Measurements from ENCODE around the gene FAM241B. TPM values are rescaled to one million over a fixed set of nuclear protein-coding genes. Genes with fewer than 3 reads are reported as not detected.

Gene FAM241B
- total and polyA plus RNA-seq, 10 of the 15 experiments (the other 5 are each of a cell fraction or from before 2014, with no cell fraction given), result 0.09 to 0.99 (median 0.24) TPM

DNA sequence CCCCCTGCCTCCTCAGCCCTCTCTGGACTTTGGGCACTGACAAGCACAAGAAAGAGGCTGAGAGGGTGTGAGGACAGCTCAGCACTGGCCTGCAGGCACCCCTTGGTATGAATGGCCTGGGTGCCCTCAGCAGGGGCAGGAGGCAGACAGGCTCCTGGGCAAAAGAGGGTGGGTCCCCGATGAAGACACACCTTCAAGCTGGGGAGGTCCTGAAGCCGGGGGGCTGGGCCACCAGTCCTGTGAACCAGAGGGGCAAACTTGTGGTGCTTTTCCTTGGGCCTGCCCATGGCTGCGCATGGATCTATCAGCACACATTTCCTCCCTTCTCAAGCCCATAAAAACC is 22.8 kb downstream of the FAM241B start (continued):
- TF ChIP-seq ZNF622 (IDR thresholded peaks at IDR 0.05), result no peak
- TF ChIP-seq, protein P1, sequence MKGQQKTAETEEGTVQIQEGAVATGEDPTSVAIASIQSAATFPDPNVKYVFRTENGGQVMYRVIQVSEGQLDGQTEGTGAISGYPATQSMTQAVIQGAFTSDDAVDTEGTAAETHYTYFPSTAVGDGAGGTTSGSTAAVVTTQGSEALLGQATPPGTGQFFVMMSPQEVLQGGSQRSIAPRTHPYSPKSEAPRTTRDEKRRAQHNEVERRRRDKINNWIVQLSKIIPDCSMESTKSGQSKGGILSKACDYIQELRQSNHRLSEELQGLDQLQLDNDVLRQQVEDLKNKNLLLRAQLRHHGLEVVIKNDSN (IDR thresholded peaks at IDR 0.05; ENCODE audit: borderline replicate concordance, extremely low read length, insufficient read depth, low read depth, low read length), result no peak
- TF ChIP-seq HDAC6 (IDR thresholded peaks at IDR 0.05; ENCODE audit: unreplicated experiment), result no peak
- TF ChIP-seq, protein P2, sequence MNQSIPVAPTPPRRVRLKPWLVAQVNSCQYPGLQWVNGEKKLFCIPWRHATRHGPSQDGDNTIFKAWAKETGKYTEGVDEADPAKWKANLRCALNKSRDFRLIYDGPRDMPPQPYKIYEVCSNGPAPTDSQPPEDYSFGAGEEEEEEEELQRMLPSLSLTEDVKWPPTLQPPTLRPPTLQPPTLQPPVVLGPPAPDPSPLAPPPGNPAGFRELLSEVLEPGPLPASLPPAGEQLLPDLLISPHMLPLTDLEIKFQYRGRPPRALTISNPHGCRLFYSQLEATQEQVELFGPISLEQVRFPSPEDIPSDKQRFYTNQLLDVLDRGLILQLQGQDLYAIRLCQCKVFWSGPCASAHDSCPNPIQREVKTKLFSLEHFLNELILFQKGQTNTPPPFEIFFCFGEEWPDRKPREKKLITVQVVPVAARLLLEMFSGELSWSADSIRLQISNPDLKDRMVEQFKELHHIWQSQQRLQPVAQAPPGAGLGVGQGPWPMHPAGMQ (IDR thresholded peaks at IDR 0.05; ENCODE audit: borderline replicate concordance), result no peak
- no peak for TF ChIP-seq SMC3 (IDR thresholded peaks at IDR 0.05; ENCODE audit: borderline replicate concordance, low read length)
- no peak for TF ChIP-seq POLR2AphosphoS5 (IDR thresholded peaks at IDR 0.05; ENCODE audit: low read length)

DNA sequence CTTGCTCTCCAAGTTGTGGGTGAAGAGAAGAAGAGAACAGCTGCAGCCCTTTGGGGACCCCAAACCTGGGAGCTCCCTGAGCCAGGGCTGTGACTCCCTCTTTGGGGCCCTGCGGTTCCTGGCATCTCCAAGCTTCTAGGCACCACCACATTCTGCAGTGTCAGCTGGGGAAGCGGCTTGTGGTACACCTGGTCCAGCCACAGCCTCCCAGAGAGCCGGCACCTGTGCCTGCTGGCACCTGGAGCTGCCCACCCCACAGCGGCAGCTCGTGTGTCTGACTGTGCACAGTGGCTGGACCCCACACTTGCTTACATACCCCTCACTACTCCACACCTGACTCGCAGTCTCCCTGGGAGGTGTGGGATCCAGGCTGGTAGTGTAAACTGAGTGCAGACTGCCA is 23.5 kb downstream of the FAM241B start:
- no peak overlapping the region for H3K9ac ChIP-seq (ENCODE audit: control insufficient read depth, insufficient read depth, low read length)
- no peaks in the 10 kb centered on the region for H3K4me1 ChIP-seq (ENCODE audit: control insufficient read depth, insufficient read depth, low read length)
- RAD21 ChIA-PET (ENCODE audit: unreplicated experiment), result no interaction called here
- FAIRE-seq (no peak), ATAC-seq (no peak), DNase-seq (ENCODE audit: low read depth, low spot score) (no peak)
- no peaks in the 10 kb centered on the region for H3K79me2 ChIP-seq (ENCODE audit: control insufficient read depth, insufficient read depth, low read length)
- no peak overlapping the region for H3K4me3 ChIP-seq
- in situ Hi-C loops (cut with MboI), result no loop called here
- CTCF ChIA-PET, result no interaction called here
- H3K9me3 ChIP-seq (replicated peaks; ENCODE audit: control insufficient read depth, insufficient read depth, low read length), result peaks cover 2% of the 10 kb centered on the region; the same call in 2 of the 3 replicates
- no peaks in the 10 kb centered on the region for H4K20me1 ChIP-seq (ENCODE audit: control insufficient read depth, insufficient read depth)
- intact Hi-C loops (cut with micrococcal nuclease; ENCODE audit: unreplicated experiment), result no loop called here
- H3K27me3 ChIP-seq (replicated peaks in 1 of 2; ENCODE audit: control insufficient read depth in 2 of 2, insufficient read depth in 2 of 2, low read length in 1 of 2), result peaks cover 0 to 6% of the 10 kb centered on the region in 2 experiments; a peak in 3 of 4 replicates
- no peak overlapping the region for H2AFZ ChIP-seq (ENCODE audit: control insufficient read depth, low read depth, low read length)
- no TSS peak for BruUV-seq (replicated peaks)
- H3K4me2 ChIP-seq (ENCODE audit: control insufficient read depth, insufficient read depth), result no peak overlapping the region
- WGBS (ENCODE audit: insufficient coverage, insufficient replicate concordance, low lambda C conversion rate, missing lambda C conversion rate), result 18% methylated on average over 6 of the region's 6 CpGs
- no peak overlapping the region for H3K27ac ChIP-seq (ENCODE audit: control insufficient read depth, insufficient read depth)
- no peaks in the 10 kb centered on the region for H3K36me3 ChIP-seq (ENCODE audit: control insufficient read depth in 2 of 2, insufficient read depth in 2 of 2, low read length in 1 of 2)
- POLR2A ChIA-PET, result no interaction called here
- SMC1A ChIA-PET (ENCODE audit: uncharacterized antibody, unreplicated experiment), result interaction anchor here (1.1 kb wide), 1 partner anchor 304 kb away, joined by 3 read pairs; no protein-coding TSS in a partner anchor
- TF ChIP-seq PML (IDR thresholded peaks at IDR 0.05; ENCODE audit: low read length), result no peak
- TF ChIP-seq, protein P3, sequence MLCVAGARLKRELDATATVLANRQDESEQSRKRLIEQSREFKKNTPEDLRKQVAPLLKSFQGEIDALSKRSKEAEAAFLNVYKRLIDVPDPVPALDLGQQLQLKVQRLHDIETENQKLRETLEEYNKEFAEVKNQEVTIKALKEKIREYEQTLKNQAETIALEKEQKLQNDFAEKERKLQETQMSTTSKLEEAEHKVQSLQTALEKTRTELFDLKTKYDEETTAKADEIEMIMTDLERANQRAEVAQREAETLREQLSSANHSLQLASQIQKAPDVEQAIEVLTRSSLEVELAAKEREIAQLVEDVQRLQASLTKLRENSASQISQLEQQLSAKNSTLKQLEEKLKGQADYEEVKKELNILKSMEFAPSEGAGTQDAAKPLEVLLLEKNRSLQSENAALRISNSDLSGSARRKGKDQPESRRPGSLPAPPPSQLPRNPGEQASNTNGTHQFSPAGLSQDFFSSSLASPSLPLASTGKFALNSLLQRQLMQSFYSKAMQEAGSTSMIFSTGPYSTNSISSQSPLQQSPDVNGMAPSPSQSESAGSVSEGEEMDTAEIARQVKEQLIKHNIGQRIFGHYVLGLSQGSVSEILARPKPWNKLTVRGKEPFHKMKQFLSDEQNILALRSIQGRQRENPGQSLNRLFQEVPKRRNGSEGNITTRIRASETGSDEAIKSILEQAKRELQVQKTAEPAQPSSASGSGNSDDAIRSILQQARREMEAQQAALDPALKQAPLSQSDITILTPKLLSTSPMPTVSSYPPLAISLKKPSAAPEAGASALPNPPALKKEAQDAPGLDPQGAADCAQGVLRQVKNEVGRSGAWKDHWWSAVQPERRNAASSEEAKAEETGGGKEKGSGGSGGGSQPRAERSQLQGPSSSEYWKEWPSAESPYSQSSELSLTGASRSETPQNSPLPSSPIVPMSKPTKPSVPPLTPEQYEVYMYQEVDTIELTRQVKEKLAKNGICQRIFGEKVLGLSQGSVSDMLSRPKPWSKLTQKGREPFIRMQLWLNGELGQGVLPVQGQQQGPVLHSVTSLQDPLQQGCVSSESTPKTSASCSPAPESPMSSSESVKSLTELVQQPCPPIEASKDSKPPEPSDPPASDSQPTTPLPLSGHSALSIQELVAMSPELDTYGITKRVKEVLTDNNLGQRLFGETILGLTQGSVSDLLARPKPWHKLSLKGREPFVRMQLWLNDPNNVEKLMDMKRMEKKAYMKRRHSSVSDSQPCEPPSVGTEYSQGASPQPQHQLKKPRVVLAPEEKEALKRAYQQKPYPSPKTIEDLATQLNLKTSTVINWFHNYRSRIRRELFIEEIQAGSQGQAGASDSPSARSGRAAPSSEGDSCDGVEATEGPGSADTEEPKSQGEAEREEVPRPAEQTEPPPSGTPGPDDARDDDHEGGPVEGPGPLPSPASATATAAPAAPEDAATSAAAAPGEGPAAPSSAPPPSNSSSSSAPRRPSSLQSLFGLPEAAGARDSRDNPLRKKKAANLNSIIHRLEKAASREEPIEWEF (IDR thresholded peaks at IDR 0.05; ENCODE audit: insufficient replicate concordance, low read depth, low read length), result no peak
- no peak for TF ChIP-seq SIX5 (IDR thresholded peaks at IDR 0.05; ENCODE audit: low read depth, low read length, severe bottlenecking)
- TF ChIP-seq, protein P4, sequence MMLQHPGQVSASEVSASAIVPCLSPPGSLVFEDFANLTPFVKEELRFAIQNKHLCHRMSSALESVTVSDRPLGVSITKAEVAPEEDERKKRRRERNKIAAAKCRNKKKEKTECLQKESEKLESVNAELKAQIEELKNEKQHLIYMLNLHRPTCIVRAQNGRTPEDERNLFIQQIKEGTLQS (IDR thresholded peaks at IDR 0.05; ENCODE audit: borderline replicate concordance, extremely low read depth, low read depth, low read length), result no peak
- TF ChIP-seq NR2C2 (IDR thresholded peaks at IDR 0.05; ENCODE audit: borderline replicate concordance, control insufficient read depth, insufficient read length, low read depth), result no peak
- no peak for TF ChIP-seq RAD21 (IDR thresholded peaks at IDR 0.05; ENCODE audit: insufficient read depth, low read depth, low read length)
- no peak for TF ChIP-seq CHD4 (IDR thresholded peaks at IDR 0.05)
- TF ChIP-seq, protein P5, sequence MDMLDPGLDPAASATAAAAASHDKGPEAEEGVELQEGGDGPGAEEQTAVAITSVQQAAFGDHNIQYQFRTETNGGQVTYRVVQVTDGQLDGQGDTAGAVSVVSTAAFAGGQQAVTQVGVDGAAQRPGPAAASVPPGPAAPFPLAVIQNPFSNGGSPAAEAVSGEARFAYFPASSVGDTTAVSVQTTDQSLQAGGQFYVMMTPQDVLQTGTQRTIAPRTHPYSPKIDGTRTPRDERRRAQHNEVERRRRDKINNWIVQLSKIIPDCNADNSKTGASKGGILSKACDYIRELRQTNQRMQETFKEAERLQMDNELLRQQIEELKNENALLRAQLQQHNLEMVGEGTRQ (IDR thresholded peaks at IDR 0.05; ENCODE audit: borderline replicate concordance, low read depth, low read length), result no peak

Measured in GM12878 (cell line).